ENCODE results near the gene RBM48.
"Not testable (repeated sequence)": the region's sequence is repeated elsewhere in the genome, so short reads cannot be mapped to it uniquely, and the experiment has no call there.

The RBM48 gene

DNA sequence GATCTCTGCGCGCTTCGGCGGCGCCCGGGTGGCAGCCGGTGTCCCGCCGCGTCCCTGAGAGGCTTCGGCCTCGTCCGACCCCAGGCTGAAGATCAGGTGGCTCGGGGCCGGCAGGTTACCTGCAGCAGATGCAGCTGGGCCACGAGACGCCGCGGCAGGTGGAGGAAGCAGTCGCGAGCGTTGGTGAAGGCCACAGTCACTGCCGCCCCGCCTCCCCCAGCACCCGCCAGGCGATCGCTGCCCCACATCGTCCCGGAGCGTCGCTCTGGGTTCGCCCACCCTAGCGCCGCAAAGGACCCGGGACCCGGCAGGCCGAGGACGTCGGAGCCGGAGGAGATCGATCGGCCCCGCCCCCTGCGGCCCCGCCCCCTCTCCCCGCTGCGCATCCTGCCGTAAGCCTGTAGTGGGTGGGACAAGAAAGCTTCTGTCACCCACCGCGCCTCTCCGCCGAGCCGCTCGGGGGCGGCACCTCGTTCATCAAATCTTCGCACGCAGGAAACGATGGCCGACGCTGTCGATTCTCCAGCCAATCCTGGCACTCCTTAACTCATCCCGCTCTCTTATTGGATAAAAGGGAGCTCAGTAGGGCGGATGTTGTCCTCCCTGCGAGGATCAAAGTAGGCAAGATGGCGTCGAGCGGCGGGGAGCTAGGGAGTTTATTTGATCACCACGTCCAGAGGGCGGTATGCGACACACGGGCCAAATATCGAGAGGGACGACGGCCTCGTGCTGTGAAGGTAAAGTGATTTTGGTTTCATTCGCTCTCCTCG, at the start of gene RBM48, which contains the start of gene PEX1:
TSS of gene RBM48 (plus strand) at position 608 of the 770 bp plus-strand sequence. CDS start at position 627, 19 bp downstream.
TSS of gene PEX1 (minus strand) at position 333 of the 770 bp plus-strand sequence. CDS start at position 248, 85 bp downstream.
- peak; percentile 96 for FAIRE-seq

DNA sequence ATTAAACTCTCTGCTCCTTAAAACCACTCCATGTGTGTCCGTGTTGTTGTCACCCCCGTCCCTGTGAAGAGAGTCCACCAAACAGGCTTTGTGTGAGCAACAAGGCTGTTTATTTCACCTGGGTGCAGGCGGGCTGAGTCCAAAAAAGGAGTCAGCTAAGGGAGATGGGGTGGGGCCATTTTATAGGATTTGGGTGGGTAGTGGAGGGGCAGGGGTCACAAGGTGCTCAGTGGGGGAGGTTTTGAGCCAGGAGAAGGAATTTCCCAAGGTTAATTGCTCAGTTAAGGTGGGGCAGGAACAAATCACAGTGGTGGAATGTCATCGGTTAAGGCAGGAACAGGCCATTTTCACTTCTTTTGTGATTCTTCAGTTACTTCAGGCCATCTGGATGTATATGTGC, 49.4 kb upstream of the RBM48 start:
- FAIRE-seq, result not testable (repeated sequence)

DNA sequence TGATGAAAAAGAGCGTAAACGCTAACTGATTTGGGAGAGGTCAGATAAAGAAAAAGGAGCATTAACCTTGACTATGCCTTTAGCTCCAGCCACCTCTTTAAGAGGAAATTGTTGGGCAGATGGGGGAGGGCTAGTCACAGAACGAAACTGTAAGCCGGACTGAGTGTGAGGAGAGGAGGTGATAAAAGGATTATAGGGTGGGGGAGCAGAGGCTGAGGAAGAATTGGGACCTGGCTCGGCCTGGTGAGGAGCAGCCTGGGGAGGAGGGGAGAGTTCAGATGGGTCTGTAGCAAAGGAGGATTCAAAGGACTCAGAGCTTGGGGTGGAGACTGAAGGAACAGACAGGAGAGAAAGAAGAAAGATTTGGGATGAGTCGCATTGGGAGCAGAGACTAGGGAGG, 45.0 kb upstream of the RBM48 start:
- FAIRE-seq, result not testable (repeated sequence)

DNA sequence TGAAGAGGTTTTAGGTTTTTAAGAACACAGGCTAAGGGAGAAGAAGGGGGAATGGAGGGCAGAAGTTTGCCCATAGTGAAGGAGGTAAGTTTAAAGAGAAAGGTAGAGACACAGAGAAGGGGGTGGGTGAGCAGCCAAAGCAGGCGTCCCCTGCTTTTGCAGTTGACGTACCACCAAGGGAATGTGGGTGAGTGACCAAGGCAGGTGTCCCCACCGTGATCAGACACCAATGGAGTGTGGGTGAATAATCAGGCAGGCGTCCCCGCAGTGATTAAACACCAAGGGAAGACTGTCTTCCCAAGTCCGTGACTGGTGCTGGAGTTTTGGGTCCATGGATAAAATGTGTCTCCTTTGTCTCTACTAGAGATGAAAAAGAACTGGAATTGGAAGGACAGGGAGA, 44.4 kb upstream of the RBM48 start:
- not testable (repeated sequence) for FAIRE-seq

DNA sequence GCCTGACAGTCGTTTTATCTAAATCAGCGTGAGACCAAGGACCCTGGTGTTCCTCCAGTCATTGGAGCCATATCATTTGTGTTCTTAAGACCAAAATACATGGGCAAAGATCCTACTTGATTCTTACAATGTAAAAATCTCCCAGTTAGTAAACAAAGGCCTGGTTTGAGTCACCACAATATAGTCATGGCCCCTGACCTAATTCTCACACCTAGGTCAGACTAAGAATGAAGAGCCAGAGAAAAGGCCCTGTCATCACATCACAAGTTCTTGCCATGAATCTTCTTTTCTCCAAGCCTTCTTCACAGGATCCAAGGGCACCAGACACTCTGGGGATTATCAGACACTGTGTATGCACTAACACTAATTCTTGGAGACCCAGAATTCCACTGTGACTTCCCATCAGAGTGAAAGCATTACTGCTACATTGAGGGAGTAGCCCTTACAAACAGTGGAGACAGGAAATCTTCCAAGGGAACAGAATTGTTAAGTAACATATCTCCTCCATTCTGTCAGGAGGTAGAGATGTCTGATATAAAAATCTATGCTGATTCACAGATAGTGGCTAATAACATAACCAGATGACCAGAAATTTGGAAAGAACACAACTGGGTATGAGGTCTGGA, 43.2 kb upstream of the RBM48 start:
- FAIRE-seq, result no peak

DNA sequence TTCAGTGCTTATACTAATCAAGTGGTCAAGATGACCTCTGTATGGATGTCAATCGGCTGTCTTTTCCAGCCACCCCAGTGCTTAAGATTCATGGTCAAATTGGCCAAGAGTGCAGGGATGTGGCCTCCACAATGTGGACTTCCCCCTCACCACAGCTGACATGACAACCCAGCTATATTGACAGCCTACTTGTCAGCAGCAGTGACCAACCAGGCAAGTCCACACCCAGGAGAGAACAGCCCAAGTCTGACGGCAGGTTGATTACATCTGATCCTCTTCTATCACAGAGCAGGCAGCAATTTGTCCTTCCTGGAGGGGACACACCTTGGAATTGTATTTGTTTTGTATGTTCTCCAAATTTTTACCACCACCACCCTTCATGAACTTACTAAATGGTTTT, 42.6 kb upstream of the RBM48 start:
- FAIRE-seq, result no peak

DNA sequence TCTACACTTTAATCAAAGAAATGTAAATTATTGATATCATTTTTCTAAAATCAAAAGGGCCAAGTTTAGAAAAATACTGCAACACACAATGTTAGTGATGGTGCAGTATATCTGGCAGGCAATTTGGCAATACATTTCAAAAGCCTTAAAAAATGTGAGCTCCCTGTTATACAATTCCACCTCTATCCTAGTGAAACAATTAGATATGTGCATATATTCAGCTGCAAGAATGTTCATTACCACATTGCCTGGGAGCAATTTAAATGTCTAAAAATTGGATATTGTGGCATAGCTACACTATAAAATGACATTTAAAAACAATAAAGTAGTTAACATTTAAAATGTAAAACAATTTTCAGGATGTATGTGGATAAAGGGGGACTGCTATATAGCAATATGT, 40.8 kb upstream of the RBM48 start:
- no peak for FAIRE-seq

DNA sequence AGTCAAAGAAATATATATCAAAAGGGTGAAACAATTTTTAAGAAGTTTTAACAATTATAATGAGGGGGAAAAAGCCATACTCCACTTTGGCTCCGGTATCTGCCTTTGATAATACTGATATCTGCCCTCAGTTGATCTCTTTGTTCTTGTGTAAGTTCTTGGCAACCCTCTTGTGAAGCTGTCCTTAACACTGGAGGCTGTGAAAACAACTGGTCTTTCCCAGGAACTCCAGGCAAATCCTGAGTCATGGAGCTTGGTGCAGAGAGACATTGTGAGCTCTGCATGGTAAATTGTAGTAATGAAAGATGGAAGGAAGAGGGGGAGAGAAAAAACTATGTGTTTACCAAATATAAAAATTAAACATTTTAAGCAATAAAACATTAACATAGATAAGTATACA, 39.0 kb upstream of the RBM48 start:
- FAIRE-seq, result no peak

DNA sequence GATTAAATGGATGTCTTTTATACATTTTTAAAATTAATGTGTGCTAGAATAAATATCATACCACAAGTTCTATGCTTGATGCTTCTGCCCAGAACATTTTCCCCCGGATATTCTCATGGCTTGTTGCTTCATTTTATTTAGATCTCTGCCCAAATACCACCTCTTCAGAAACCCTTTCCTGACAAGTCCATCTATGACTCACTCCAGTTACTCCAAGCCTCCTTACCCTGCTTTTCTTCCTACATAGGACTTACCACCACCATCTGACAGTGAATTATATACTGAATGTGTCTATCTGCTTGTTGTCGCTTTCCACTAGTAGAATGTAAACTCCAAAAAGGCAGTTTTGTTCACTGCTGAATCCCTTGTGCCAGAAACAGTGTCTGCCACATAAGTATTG, 31.7 kb upstream of the RBM48 start:
- FAIRE-seq, result no peak

DNA sequence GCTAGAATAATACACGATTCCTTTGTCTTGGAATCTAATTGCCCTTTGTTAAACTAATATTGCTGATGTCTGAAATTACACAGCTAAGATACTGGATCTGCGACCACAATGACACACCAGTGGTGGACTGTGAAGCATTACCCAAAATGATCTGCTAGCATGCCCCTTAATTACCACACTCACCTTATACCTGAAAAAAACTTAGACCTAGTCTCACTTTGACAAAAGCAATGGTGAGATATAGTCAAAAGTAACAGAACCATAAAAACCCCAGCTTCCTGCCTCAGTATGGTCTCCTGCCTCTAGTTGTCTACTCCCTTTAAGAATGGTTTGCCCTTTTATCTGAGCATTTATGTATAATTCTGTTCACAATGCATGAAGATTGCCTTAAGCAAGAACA, 30.0 kb upstream of the RBM48 start:
- no peak for FAIRE-seq

DNA sequence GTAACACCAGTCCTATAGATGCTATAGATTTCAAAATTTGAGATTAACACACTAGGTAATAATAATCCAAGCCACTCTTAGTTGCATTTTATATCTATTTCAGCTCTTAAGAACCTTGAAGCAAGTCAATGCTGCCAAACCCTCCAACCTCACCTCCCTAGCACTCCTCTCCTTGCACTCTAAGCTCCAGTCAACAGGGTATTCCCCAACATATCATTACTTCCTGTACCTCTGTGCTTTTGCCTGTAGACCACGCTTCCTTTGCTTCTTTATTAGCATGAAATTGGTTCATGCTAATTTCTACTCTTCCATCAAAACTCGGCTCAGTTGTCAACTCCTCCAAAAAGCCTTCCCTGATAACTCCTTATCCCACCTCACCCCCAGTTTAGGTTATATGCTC, 24.8 kb upstream of the RBM48 start:
- no peak for FAIRE-seq

DNA sequence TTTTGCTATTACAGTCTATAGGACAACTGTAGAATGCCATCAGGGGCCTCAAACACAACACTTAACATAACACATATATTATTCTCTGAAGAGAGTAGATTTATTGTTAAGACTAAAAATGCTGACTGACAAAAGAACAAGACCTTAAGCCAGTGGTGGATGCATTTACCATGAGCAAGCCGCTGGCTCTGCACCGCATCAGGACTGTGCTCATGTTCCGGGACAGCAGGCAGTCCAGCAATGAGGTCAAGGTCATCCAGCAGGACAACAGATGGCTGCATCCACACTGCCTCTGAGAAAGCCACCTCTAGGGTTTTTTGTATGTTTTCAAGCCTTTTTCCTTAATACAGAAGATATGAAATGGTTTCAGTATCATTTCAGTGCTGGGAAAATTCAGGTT, 24.0 kb upstream of the RBM48 start:
- FAIRE-seq, result no peak

DNA sequence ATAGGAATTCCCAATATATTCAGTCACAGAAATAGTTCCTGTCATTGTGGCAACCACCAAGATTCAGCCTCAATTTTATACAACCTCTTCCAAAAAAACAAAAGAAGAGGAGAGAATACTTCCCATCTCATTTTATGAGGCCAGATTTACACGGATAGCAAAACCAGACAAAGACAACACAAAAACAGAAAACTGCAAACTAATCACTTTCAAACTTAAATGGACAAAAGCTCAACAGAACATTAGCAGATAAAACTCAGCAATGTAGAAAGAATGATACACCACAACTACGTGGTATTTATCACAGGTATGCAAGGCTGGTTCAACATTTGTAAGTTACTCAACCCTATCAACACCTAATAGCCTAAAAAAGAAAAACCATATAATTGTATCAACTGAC, 22.2 kb upstream of the RBM48 start:
- FAIRE-seq, result no peak

DNA sequence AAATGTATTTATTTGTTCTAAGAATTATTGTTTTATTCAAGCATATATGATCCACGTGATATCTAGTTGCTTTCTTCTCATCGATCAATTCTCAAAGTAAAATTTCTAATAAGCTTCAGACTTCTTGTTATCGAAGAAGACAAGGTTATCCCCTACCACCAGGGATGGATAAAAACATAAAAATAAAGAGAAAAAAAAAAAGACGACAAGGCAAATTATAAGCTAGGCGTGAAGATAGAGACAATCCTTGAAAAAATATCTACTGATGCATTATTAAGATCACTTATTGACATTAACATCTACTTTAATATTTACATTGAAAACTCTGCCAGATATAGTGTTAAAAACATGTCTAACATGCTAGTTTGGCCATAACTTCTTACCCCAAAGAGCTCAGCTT, 19.6 kb upstream of the RBM48 start:
- no peak for FAIRE-seq

DNA sequence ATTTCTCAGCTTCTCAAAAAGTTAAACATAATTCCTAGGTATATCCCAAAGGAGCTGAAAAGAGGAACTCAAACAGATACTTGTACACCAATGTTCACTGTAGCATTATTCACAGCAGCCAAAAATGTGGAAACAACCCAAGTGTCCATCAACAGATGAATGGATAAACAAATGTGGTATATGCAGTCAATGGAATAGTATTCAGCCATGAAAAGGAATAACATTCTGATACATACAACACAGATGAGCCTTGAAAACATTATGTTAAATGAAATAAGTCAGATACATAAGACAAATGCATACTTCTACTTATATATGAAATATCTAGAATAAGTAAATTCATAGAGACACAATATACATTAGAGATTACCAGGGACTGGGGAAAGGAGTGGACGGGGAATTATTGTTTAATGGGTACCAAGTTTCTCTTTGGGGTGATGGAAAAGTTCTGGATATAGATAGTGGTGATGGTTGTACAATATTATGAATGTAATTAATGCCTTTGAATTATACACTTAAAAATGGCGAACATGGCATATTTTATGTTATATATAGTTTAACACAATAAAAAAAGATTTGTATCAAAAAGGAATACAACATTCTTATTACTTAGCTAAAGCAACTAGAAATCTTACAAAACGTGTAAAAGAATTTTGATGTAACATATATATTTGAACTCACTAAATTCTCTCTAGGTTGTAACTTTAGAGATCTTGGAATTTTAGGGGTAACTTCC, 15.3 kb upstream of the RBM48 start:
- no peak for FAIRE-seq

DNA sequence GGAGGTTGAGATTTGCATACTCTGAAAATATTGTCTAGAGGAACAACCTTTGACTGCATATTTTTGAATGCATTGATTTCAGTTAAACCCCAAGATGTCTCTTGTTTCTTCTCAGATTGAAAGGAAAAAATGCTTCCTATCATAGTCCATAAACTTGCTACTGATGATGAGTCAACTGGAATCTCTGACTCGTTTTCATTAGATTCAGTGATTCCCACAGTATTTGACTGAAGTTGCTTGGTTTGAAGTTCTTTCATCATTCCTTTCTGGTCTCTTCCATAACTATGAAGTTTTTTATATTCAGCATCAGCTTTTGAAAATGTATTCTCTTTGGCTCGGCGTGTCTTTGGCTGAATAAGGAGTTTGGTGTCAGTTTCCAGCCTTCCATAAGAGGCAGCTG, 11.0 kb upstream of the RBM48 start:
- no peak for FAIRE-seq

DNA sequence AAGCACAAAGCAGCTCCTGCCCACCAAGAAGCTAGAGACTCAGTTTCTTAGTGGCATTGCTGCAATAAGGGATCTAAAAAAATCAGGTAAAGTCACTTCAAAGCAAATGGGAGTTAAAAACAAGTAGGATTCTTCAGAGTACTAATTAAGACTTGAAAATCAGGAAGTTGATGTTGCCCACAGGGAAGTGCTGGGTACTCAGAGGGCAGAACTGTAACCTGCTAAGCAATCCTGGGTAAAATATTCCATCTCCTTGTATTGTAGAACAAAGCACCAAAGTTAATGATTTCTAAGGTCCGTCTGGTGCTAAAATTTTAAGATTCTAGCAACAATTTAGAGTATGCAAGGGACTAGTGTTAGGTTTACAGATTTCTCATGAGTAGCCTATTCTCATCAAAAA, 8.6 kb upstream of the RBM48 start:
- no peak for FAIRE-seq

DNA sequence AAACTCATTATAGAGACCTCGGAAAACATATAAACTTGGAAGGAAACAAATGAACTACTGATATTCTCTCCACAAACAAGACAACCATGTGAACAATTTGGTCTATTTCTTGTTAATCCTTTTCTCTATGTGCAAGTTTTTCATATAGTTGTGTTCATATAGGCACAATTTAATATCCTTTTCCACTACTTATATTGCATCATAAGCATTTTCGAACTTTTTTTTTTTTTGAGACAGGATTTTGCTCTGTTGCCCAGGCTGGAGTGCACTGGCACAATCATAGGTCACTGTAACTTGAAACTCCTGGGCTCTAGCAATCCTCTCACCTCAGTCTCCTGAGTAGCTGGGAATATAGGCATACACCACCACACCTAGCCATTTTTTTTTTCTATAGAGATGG, 5.5 kb upstream of the RBM48 start:
- no peak for FAIRE-seq

DNA sequence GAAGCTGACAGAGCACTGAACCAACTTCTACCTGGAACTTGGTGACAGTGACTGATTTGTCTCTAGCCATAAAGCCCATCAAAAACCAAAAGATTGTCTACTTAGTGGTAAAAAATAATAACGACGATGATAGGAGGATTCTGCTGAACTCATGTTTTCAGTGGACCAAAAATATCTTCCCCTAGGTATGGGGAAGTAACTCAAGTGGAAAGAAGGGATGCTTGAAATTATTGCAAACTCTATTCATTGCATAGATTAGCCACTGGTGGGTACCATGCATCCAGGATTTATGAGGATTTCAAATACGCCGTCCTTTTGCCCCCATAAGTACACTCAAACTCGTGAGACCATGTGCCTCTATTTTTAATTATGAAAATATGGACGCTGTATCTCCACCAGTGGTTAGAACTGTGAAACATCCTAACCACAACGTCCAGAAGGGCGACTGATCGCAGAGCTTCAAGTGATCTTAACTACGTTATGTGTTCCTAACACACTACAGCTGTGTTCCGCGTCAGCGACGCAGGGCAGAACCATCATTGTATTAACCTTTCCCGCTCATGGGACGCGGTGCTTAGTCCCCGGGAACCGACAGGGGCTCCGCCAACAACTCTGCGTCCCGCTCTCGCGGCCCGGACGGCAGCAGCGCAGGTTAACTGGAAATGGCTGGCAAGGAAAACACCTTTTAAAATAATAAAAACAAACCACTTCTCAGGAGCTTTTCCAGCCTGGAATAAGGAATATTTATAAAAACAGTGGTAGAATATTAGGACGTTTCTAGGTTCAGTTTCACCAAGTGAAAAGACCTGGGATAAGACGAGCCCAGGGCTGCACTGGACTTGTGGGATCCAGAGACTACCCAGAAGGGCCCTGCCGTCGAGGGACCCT, 1.1 kb upstream of the RBM48 start:
- no peak for FAIRE-seq

DNA sequence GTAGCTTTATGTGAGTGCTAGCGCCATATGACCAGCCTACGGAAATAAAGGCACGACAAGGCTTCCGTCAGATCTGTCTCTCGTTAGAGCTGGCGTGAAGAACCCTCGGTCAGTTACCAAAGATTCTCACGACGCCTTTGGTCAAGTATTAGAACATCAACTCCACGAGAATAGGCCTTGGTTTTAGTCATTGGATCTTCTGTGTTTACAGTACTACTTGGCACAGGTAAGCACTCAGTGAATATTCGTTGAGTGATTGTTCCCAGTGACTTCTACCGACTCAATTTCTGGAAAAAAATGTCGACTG, 316 bp downstream of the RBM48 start:
- no peak for FAIRE-seq

DNA sequence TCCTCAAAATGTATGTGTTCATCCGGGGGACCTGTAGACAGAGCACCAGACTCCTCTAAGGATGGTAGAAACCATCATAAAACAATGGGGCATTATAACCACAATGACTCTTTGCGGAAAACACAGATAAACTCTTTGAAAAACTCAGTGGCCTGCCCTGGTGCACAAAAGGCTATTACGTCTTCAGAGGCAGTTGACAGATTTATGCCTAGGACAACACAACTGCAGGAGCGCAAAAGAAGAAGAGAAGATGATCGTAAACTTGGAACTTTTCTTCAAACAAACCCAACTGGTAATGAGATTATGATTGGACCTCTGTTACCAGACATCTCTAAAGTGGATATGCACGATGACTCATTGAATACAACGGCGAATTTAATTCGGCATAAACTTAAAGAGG, 6.0 kb downstream of the RBM48 start:
- FAIRE-seq, result no peak

DNA sequence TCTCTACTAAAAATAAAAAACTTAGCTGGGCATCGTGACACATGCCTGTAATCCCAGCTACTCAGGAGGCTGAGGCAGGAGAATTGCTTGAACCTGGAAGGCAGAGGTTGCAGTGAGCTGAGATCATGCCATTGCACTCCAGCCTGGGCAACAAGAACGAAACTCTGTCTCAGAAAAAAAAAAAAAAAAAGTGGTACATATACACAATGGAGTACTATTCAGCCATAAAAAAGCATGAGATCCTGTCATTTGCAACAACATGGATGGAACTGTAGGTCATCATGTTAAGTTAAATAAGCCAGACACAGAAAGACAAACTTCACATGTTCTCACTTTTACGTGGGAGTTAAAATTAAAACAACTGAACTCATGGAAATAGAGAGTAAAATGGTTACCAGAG, 14.9 kb downstream of the RBM48 start:
- not testable (repeated sequence) for FAIRE-seq

DNA sequence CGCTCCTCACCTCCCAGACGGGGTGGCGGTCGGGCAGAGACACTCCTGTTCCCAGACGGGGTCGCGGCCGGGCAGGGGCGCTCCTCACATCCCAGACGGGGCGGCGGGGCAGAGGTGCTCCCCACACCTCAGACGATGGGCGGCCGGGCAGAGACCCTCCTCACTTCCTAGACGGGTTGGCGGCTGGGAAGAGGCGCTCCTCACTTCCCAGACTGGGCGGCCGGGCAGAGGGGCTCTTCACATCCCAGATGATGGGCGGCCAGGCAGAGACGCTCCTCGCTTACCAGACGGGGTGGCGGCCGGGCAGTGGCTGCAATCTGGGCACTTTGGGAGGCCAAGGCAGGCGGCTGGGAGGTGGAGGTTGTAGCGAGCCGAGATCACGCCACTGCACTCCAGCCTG, 16.5 kb downstream of the RBM48 start:
- not testable (repeated sequence) for FAIRE-seq

All from G401.6 (cell line).